AG10803 (cell line): ENCODE results near the gene CCDC142.
A peak's percentile ranks its signal among the peaks of the same experiment; 100 is the strongest.

Source experiments
- DNase-seq: peaks from one replicate; pipeline ENCODE4 v3.0.0; 2010; ENCODE audit warnings: low read depth
- H3K4me3 ChIP-seq: 2 replicates; pipeline ENCODE4 v1.5.1; 2011; ENCODE audit warnings: mild to moderate bottlenecking, low read length, control low read depth
- TF ChIP-seq, protein P1 (sequence below): conservative IDR thresholded peaks from 2 replicates; pipeline ENCODE4 v1.5.1; 2011; ENCODE audit warnings: mild to moderate bottlenecking, low read length, control low read depth, inconsistent platforms

The CCDC142 gene

DNA sequence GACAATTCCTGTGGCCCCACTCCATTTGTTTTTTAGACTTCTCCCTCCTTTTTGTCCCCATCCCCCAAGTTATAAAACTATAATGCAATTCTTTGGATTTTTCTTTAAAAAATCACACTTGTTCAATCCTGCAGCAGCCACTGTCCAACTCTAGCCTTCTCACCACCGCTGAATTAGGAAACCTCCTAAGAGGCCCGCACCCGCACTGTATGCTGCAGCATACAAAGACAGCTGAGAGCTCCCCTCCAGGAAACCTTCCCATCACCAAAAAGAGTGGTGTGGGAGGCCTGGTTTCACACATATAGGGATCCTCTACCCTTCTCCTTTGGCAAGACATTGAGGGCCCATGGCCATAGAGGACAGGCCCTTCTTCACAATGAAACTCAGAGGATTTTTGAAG, 21.8 kb upstream of the CCDC142 start:
- TF ChIP-seq, protein P1, sequence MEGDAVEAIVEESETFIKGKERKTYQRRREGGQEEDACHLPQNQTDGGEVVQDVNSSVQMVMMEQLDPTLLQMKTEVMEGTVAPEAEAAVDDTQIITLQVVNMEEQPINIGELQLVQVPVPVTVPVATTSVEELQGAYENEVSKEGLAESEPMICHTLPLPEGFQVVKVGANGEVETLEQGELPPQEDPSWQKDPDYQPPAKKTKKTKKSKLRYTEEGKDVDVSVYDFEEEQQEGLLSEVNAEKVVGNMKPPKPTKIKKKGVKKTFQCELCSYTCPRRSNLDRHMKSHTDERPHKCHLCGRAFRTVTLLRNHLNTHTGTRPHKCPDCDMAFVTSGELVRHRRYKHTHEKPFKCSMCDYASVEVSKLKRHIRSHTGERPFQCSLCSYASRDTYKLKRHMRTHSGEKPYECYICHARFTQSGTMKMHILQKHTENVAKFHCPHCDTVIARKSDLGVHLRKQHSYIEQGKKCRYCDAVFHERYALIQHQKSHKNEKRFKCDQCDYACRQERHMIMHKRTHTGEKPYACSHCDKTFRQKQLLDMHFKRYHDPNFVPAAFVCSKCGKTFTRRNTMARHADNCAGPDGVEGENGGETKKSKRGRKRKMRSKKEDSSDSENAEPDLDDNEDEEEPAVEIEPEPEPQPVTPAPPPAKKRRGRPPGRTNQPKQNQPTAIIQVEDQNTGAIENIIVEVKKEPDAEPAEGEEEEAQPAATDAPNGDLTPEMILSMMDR, result no peak
- H3K4me3 ChIP-seq, result no peak overlapping the region; the same call in 1 of the 2 replicates
- no peak for DNase-seq

DNA sequence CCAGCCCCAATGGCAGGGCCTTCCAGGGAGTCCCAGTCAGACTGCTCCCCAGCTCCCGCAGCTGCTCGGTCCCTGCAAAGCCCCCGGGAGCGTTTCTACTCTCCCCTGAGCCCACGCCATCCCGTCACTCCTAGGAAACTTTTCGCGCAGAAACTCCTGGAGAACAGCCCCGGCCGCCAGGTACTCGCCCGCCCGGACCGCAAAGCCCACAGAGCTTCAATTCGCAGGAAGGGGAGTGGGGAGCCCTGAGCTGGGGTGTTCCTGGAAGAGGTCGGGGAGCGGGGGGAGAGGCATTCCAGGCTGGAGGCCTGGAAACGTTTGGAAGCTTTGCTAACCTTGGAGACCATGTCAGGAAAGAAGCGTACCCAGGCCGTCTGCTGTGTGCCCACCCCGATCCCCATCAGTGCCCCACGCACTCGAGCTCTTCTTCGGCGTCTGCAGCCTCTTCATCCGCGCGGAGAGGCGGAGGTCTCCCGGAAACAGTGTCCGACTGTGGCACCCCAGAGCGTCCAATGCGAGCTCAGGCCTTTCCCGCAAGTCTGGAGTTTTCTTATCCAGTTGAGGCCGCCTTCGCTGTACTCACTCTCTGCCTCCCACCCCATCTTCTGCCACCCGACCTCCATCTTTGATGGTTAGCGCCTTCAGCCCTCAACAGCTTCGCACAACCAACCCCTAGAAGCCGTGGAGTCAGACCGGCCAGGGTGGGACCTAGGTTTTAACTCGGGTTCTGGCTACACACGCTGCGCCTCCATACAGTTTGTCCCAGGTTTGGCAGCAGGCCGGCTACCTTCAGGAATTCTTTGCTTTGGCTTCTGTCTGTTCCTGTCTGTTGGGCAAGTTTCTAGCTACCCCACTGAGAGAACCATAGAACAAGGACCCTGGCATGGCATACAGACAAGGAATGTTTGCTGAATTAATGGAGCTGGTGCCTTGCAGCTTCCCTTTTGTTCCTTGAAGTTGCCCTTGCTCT, 21.0 kb upstream of the CCDC142 start:
- TF ChIP-seq, protein P1, result no peak
- peak overlapping the region; percentile 78 for H3K4me3 ChIP-seq
- DNase-seq, result no peak

DNA sequence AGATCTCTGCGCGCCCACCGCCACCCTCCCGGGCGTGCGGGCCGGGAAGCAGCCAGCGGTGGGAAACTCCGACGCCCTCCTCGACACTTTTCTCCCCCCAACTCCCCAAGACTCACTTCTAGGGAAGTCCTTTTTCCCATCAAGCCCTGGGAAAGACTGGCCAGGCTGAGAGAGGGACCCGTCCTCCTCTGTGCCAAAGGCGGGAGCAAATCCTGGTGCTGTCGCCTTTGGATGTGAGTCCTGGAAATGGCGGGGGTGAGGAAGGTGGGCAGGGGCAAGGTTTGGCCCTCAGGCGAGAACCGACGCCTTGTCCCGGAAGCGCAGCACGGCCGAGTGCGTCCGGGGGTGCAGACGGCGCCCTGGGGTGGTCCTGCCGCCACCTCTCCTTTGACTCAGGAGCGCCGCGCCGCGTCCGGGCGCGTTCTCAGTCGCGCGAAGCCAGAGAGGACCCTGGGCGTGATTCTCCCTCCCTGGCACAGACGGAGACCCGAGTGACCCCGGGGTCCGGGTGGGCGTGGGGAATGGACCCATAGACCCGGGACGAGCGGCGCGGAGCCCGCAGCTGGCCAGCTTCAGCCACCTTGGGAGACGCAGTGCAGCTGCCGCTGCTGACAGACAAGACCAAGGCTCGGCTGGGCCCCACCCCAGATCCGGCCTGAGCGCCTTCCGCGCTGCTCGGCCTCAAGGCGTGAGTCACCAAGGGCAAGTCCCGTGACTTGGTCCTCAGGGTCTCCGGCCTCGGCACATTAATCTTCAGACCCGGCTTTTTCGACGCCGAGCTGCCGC, 20.1 kb upstream of the CCDC142 start:
- TF ChIP-seq, protein P1, result peak; percentile 35; the same call in 1 of the 2 replicates
- peak; percentile 83 for DNase-seq
- peak overlapping the region; percentile 78 for H3K4me3 ChIP-seq

DNA sequence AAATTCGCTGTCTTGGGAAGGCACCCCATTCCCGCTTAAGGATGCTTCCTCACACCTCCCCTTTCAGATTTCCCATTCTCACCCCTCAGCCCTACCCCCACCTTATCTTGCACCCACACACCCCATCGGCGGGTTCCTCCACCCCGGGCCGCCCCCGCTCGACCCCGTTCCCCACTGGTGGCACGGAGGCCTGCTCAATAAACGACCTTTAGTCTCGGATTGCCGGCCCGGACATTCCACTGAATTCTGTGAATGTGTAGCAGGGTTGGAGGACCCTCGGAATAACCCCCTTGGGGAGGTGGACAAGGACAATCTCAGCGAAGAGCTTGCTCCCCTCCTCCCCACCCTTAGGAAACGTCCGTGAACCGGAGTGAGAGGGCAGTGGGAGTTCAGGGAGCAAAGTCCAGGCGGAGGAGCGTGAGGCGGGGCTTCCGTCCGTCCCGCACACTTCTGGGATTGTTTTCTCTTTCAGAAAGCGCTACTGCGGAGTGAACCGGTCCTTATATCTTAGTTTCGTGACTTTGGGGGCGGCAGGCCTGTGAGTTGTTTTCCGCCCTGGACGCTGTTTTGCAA, 19.4 kb upstream of the CCDC142 start:
- DNase-seq, result no peak
- TF ChIP-seq, protein P1, result no peak
- peak overlapping the region; percentile 78 for H3K4me3 ChIP-seq

DNA sequence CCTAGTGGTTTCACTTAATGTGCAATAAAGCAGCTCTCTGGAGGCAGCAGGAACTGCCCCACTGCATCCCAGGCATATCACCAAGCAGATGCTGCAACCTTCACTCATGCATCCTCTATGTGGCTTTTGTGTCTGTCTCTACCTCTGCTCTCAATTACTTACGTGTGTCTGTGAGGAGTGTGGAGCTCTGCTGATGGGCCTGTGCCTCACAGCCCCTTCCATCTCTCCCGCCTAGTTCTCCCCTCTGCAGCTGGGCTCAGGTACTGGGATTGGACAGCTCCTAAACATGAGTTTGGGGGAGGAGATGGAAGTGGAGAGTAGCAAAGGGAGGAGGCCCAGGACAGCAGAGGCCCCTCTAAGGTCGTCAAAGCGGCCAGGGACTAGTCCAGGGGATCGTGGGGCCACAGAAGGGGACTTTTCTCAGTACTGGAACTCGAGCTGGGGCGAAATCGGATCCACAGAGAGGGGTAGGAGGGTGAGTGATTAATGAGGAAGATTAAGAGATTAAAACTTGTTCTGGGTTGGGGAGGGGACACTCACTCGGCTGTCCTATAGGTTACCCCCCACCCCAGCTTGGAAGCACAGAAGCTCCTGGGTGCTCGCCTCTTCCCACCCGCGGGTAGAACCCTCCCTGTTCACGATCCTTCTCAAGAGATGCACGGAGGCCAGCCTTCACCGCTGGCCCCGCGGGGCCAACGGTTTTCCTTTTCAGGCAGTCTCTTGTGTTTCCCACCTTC, 18.7 kb upstream of the CCDC142 start:
- peak overlapping the region; percentile 78 for H3K4me3 ChIP-seq
- DNase-seq, result no peak
- TF ChIP-seq, protein P1, result no peak

DNA sequence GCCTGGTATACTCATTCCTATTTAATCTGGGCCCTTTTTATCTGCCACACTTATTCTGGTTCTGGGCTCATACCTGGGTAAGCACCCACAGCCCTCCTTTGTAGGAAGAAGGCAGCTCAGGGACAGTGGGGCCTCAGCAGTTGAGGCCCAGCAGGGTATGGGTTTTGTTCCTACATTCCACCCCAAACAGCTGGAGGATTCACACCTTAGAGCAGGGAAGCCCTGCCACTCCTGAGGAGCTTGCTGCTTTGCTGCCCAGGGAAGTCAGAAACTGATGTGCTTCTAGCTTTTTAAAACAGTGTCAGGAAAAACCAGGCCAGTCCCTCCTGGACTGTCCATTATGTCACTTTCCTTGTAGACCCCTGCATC, 17.8 kb upstream of the CCDC142 start:
- TF ChIP-seq, protein P1, result no peak

More for the DNA sequence above, 17.8 kb upstream of the CCDC142 start:
- H3K4me3 ChIP-seq, result no peak overlapping the region
- no peak for DNase-seq
